GM13977 (cell line): Measurements from ENCODE around the gene AMELY.
"Not testable (repeated sequence)": the region's sequence is repeated elsewhere in the genome, so short reads cannot be mapped to it uniquely, and the experiment has no call there.

Experiments
- DNase-seq: peaks from one replicate; pipeline ENCODE4 v3.0.0; 2012; ENCODE audit warnings: low spot score
- in situ Hi-C: fragments of 300-500 bp; cut with MboI; formaldehyde crosslinking; loops from one replicate; pipeline ENCODE4 v1.12.0; 2022; ENCODE audit warnings: low sequenced_read_pairs, low pct_unique_long_range_greater_than_20kb, mixed read lengths, inconsistent platforms; ENCODE audit not compliant: unreplicated experiment
- TF ChIP-seq, protein P1 (sequence below): IDR thresholded peaks from 2 replicates; pipeline ENCODE4 v1.5.1; 2012; ENCODE audit warnings: mild to moderate bottlenecking, control low read depth; ENCODE audit not compliant: insufficient read depth; ENCODE audit errors: extremely low read depth, missing control alignments

AMELY gene

GRCh38 chrY:6909118-6909521, 2.4 kb downstream of the AMELY start:
- in situ Hi-C loops = no loop called here
- TF ChIP-seq, protein P1, sequence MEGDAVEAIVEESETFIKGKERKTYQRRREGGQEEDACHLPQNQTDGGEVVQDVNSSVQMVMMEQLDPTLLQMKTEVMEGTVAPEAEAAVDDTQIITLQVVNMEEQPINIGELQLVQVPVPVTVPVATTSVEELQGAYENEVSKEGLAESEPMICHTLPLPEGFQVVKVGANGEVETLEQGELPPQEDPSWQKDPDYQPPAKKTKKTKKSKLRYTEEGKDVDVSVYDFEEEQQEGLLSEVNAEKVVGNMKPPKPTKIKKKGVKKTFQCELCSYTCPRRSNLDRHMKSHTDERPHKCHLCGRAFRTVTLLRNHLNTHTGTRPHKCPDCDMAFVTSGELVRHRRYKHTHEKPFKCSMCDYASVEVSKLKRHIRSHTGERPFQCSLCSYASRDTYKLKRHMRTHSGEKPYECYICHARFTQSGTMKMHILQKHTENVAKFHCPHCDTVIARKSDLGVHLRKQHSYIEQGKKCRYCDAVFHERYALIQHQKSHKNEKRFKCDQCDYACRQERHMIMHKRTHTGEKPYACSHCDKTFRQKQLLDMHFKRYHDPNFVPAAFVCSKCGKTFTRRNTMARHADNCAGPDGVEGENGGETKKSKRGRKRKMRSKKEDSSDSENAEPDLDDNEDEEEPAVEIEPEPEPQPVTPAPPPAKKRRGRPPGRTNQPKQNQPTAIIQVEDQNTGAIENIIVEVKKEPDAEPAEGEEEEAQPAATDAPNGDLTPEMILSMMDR = no peak
- DNase-seq = no peak

GRCh38 chrY:6908021-6908420, 3.5 kb downstream of the AMELY start:
- DNase-seq, in situ Hi-C loops: not testable (repeated sequence)

GRCh38 chrY:6907591-6907990, 4.0 kb downstream of the AMELY start:
- TF ChIP-seq, protein P1 = no peak
- in situ Hi-C loops = no loop called here
- no peak for DNase-seq

- DNase-seq, in situ Hi-C loops: not testable (repeated sequence)
Observed at GRCh38 chrY:6902116-6902515, 9.4 kb downstream of the AMELY start.

DNA sequence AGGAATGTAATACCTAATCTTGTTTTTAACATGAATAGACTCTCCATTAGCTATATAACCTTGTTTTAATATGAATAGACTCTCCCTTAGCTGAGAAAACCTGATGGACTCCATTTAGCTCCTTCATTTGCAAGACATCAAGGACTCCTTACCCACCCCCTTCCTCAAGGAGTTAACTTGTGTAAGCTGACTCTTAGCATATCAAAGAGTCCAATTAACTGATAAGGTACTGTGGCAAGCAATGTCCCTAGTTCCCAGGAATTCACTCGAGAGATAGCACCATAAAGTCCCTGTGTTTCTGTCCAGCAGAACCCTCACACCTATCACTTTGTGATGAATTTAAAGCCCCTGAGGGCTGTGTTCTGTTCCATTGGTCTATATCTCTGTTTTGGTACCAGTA, 16.3 kb downstream of the AMELY start:
- in situ Hi-C loops = no loop called here

DNA sequence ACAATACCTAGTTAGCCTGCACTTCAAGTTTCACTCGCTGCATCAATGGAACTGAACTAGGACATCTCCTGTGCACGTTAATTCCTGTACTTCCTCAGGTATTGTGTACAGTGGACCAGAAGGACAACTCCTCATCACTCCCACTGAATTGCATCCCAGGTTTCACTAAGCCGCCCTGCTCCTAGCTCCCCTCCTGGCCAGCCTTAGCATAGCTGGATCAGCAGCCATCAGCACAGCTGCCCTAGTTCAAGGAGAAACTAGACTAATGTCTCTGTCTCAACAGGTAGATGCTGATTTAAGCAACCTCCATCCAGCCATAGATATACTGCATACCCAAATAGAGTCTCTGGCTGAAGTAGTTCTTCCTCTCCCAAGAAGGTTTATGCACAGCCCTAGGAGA, 17.1 kb downstream of the AMELY start:
- TF ChIP-seq, protein P1 = no peak
- in situ Hi-C loops = no loop called here
- no peak for DNase-seq

More for the DNA sequence above, 16.3 kb downstream of the AMELY start:
- TF ChIP-seq, protein P1 = no peak
- DNase-seq = no peak

- in situ Hi-C loops = no loop called here
- TF ChIP-seq, protein P1 = no peak
- no peak for DNase-seq
Observed at GRCh38 chrY:6849384-6849783, 62.2 kb downstream of the AMELY start.

GRCh38 chrY:6842650-6843049, 68.9 kb downstream of the AMELY start:
- DNase-seq, in situ Hi-C loops: not testable (repeated sequence)
